ENCODE results near the gene HSD3B2.

GRCh38 chr1:119420638-119421037, 5.7 kb downstream of the HSD3B2 start:
- TF ChIP-seq, protein P1, sequence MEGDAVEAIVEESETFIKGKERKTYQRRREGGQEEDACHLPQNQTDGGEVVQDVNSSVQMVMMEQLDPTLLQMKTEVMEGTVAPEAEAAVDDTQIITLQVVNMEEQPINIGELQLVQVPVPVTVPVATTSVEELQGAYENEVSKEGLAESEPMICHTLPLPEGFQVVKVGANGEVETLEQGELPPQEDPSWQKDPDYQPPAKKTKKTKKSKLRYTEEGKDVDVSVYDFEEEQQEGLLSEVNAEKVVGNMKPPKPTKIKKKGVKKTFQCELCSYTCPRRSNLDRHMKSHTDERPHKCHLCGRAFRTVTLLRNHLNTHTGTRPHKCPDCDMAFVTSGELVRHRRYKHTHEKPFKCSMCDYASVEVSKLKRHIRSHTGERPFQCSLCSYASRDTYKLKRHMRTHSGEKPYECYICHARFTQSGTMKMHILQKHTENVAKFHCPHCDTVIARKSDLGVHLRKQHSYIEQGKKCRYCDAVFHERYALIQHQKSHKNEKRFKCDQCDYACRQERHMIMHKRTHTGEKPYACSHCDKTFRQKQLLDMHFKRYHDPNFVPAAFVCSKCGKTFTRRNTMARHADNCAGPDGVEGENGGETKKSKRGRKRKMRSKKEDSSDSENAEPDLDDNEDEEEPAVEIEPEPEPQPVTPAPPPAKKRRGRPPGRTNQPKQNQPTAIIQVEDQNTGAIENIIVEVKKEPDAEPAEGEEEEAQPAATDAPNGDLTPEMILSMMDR (IDR thresholded peaks at IDR 0.05) = no peak
- TF ChIP-seq POLR2A (IDR thresholded peaks at IDR 0.05) (no peak), EP300 (IDR thresholded peaks at IDR 0.05) (no peak), POLR2AphosphoS5 (IDR thresholded peaks at IDR 0.05) (no peak)

Measured in sigmoid colon (tissue), 4 donors.